ENCODE measurements around the gene DMXL2. TPM values are rescaled to one million over a fixed set of nuclear protein-coding genes. Genes with fewer than 3 reads are reported as not detected.

The DMXL2 gene
- total and polyA plus RNA-seq, 9 of the 15 experiments (the other 6 are each of a cell fraction or from before 2014, with no cell fraction given): 9.3 to 57.7 (median 30.7) TPM

GRCh38 chr15:51576911-51577500 lies 45.6 kb downstream of the DMXL2 start (continued):
- TF ChIP-seq ZNF354B (CRISPR knock-in tag; IDR thresholded peaks at IDR 0.05) (no peak), THAP12 (CRISPR knock-in tag; IDR thresholded peaks at IDR 0.05) (no peak), GTF2A2 (tag; IDR thresholded peaks at IDR 0.05) (no peak), TOE1 (IDR thresholded peaks at IDR 0.05; ENCODE audit: borderline replicate concordance) (no peak; the same call in 1 of the 2 replicates), TOE1 (CRISPR knock-in tag; IDR thresholded peaks at IDR 0.05; ENCODE audit: borderline replicate concordance, low read depth) (no peak), ZNF316 (IDR thresholded peaks at IDR 0.05) (no peak), ZNF146 (CRISPR knock-in tag; IDR thresholded peaks at IDR 0.05; ENCODE audit: unreplicated experiment) (no peak), ZNF280A (IDR thresholded peaks at IDR 0.05; ENCODE audit: low read depth, partially characterized antibody) (no peak), ZNF197 (CRISPR knock-in tag; IDR thresholded peaks at IDR 0.05; ENCODE audit: low read depth) (0 out of 2 replicates have a peak, but pooled peaks have one; percentile 67), ZNF408 (CRISPR knock-in tag; IDR thresholded peaks at IDR 0.05; ENCODE audit: low read depth) (no peak), FOXK2 (conservative IDR thresholded peaks at IDR 0.05 in 1 of 2, IDR thresholded peaks at IDR 0.05 in 1 of 2; ENCODE audit: low read depth in 2 of 2) (no peak), ZNF764 (CRISPR knock-in tag; IDR thresholded peaks at IDR 0.05; ENCODE audit: low read depth) (no peak), ZBTB7A (IDR thresholded peaks at IDR 0.05; ENCODE audit: borderline replicate concordance, control insufficient read depth, low read depth, low read length) (no peak), RAD51 (IDR thresholded peaks at IDR 0.05; ENCODE audit: borderline replicate concordance, low read depth) (no peak), ILK (tag; IDR thresholded peaks at IDR 0.05; ENCODE audit: borderline replicate concordance, low read depth) (no peak), VEZF1 (CRISPR knock-in tag; IDR thresholded peaks at IDR 0.05) (no peak), ZNF507 (tag; conservative IDR thresholded peaks at IDR 0.05) (no peak), ELK3 (CRISPR knock-in tag; IDR thresholded peaks at IDR 0.05) (no peak)
